GM18951 (cell line): Measurements from ENCODE around the gene ANKRD33.

Experiments
- POLR2A ChIP-seq: IDR thresholded peaks from 4 replicates; pipeline ENCODE4 v1.6.1; 2011; ENCODE audit warnings: mild to moderate bottlenecking; ENCODE audit not compliant: insufficient read length, insufficient read depth; ENCODE audit errors: extremely low read depth
- in situ Hi-C: fragments of 300-500 bp; cut with MboI; formaldehyde crosslinking; loops from one replicate; pipeline ENCODE4 v1.12.0; 2022; ENCODE audit warnings: low sequenced_read_pairs, mixed read lengths, inconsistent platforms; ENCODE audit not compliant: unreplicated experiment

The ANKRD33 gene

GRCh38 chr12:51887476-51888315, at the start of gene ANKRD33:
Gene ANKRD33, plus strand, starts transcription at chr12:51888103. Its CDS starts 84 bp downstream, at chr12:51888187.
- in situ Hi-C loops: no loop called here
- TF ChIP-seq POLR2A: no peak

- TF ChIP-seq POLR2A: no peak
- in situ Hi-C loops: no loop called here
These were observed 49.1 kb upstream of the ANKRD33 start for GRCh38 chr12:51838762-51839161.

GRCh38 chr12:51839310-51839947, 48.5 kb upstream of the ANKRD33 start:
- no peak for TF ChIP-seq POLR2A
- in situ Hi-C loops: no loop called here

GRCh38 chr12:51840966-51841365, 46.9 kb upstream of the ANKRD33 start:
- in situ Hi-C loops: no loop called here
- TF ChIP-seq POLR2A: no peak

- in situ Hi-C loops: no loop called here
These were observed 46.2 kb upstream of the ANKRD33 start for GRCh38 chr12:51841727-51842126.

GRCh38 chr12:51844854-51845253, 43.0 kb upstream of the ANKRD33 start:
- in situ Hi-C loops: no loop called here
- TF ChIP-seq POLR2A: no peak

More at GRCh38 chr12:51841727-51842126, 46.2 kb upstream of the ANKRD33 start:
- no peak for TF ChIP-seq POLR2A

- no peak for TF ChIP-seq POLR2A
- in situ Hi-C loops: no loop called here
These were observed 42.4 kb upstream of the ANKRD33 start for GRCh38 chr12:51845482-51845881.

GRCh38 chr12:51846271-51846691, 41.6 kb upstream of the ANKRD33 start:
- in situ Hi-C loops: no loop called here
- TF ChIP-seq POLR2A: no peak

GRCh38 chr12:51846911-51847642, 40.8 kb upstream of the ANKRD33 start:
- in situ Hi-C loops: no loop called here

GRCh38 chr12:51847643-51848325, 40.1 kb upstream of the ANKRD33 start:
- in situ Hi-C loops: no loop called here
- no peak for TF ChIP-seq POLR2A

More at GRCh38 chr12:51846911-51847642, 40.8 kb upstream of the ANKRD33 start:
- no peak for TF ChIP-seq POLR2A

GRCh38 chr12:51848326-51848727, 39.6 kb upstream of the ANKRD33 start, which contains the start of gene FIGNL2:
Gene FIGNL2, minus strand, starts transcription at chr12:51848718. Its CDS starts 26,305 bp downstream, at chr12:51822413.
- in situ Hi-C loops: no loop called here
- TF ChIP-seq POLR2A: no peak

- in situ Hi-C loops: no loop called here
- no peak for TF ChIP-seq POLR2A
These were observed 38.8 kb upstream of the ANKRD33 start for GRCh38 chr12:51848841-51849735.
